H1 (cell line): Measurements from ENCODE around the gene SLC2A14. TPM values are rescaled to one million over a fixed set of nuclear protein-coding genes. Genes with fewer than 3 reads are reported as not detected.
A peak's percentile ranks its signal among the peaks of the same experiment; 100 is the strongest.

Experiments used
- CTCF ChIA-PET: fragments of 300-600 bp; sonication (Branson Sonifier 250); formaldehyde crosslinking; loops from one replicate; lab custom pipeline; 2021; ENCODE audit not compliant: partially characterized antibody; lab: Charles Lee
- POLR2A ChIA-PET: fragments of 300-600 bp; sonication (Branson Sonifier 250); formaldehyde crosslinking; loops from one replicate; lab custom pipeline; 2021; ENCODE audit warnings: inconsistent platforms; ENCODE audit not compliant: partially characterized antibody; lab: Charles Lee
- DNase-seq, 2 experiments: peaks; one replicate each; pipeline versions ENCODE4 v3.0.0 to v3.0.0-alpha.2; 2010 to 2022; ENCODE audit warnings: low spot score in 2 of 2, low read depth in 1 of 2, mixed read lengths in 1 of 2
- FAIRE-seq: peaks from 2 replicates; lab custom pipeline; 2011; peaks lifted over from hg19 to GRCh38; lab: Jason Lieb, UNC
- H2AFZ ChIP-seq: 2 replicates; pipeline ENCODE4 v1.8.1; 2012; ENCODE audit warnings: low read length, inconsistent platforms
- H2AK5ac ChIP-seq: 2 replicates; pipeline ENCODE4 v1.6.1; 2013; ENCODE audit warnings: low read depth, low read length
- H2BK120ac ChIP-seq: replicated peaks from 2 replicates; pipeline ENCODE3; 2013; ENCODE audit warnings: low read depth, low read length, inconsistent platforms
- H2BK12ac ChIP-seq: 2 replicates; pipeline ENCODE4 v1.6.1; 2013; ENCODE audit warnings: low read depth, low read length
- H2BK15ac ChIP-seq: 2 replicates; pipeline ENCODE4 v1.6.1; 2013; ENCODE audit warnings: low read length
- H2BK20ac ChIP-seq: 2 replicates; pipeline ENCODE4 v1.6.1; 2013; ENCODE audit warnings: low read length
- H2BK5ac ChIP-seq: 2 replicates; pipeline ENCODE4 v1.6.1; 2013; ENCODE audit warnings: low read depth, low read length
- H3K14ac ChIP-seq: 2 replicates; pipeline ENCODE4 v1.6.1; 2013; ENCODE audit warnings: inconsistent platforms; ENCODE audit not compliant: insufficient read length
- H3K18ac ChIP-seq: 2 replicates; pipeline ENCODE4 v1.6.1; 2013; ENCODE audit warnings: low read length; ENCODE audit errors: extremely low read depth
- H3K23ac ChIP-seq: 2 replicates; pipeline ENCODE4 v1.6.1; 2013; ENCODE audit warnings: inconsistent platforms; ENCODE audit not compliant: insufficient read length
- H3K23me2 ChIP-seq: 2 replicates; pipeline ENCODE4 v1.6.1; 2013; ENCODE audit warnings: low read depth, low read length
- H3K27ac ChIP-seq: 2 replicates; pipeline ENCODE4 v1.6.1; 2011; ENCODE audit warnings: low read depth, low read length, inconsistent platforms
- H3K27me3 ChIP-seq, 4 experiments: replicated peaks in 1 of 4; 1 replicate in 1 of 4; 2 replicates in 3 of 4; pipeline versions ENCODE4 v1.6.1 to v1.8.1; 2011 to 2013; ENCODE audit warnings: low read length in 3 of 4, mild to moderate bottlenecking in 3 of 4, inconsistent platforms in 2 of 4, mixed read lengths in 2 of 4, moderate library complexity in 1 of 4; ENCODE audit not compliant: control insufficient read depth in 3 of 4, insufficient read depth in 3 of 4; ENCODE audit errors: extremely low read depth in 1 of 4
- H3K36me3 ChIP-seq, 4 experiments: 2 replicates each; pipeline versions ENCODE4 v1.6.1 to v1.8.1; 2011 to 2013; ENCODE audit warnings: mild to moderate bottlenecking in 4 of 4, low read length in 3 of 4, moderate library complexity in 2 of 4, control low read depth in 1 of 4, inconsistent platforms in 1 of 4; ENCODE audit not compliant: insufficient read depth in 4 of 4, control insufficient read depth in 2 of 4
- H3K4ac ChIP-seq: replicated peaks from 2 replicates; pipeline ENCODE3; 2013; ENCODE audit warnings: low read length, low read depth, mixed read lengths, inconsistent platforms; ENCODE audit not compliant: insufficient read length
- H3K4me1 ChIP-seq, 4 experiments: replicated peaks in 1 of 4; 1 replicate in 1 of 4; 2 replicates in 3 of 4; pipeline versions ENCODE4 v1.6.1 to v1.8.1; 2011 to 2013; ENCODE audit warnings: low read length in 3 of 4, inconsistent platforms in 2 of 4, mixed read lengths in 1 of 4; ENCODE audit not compliant: insufficient read depth in 4 of 4, control insufficient read depth in 3 of 4
- H3K4me2 ChIP-seq, 2 experiments: 2 replicates each; pipeline versions ENCODE4 v1.6.1 to v1.8.1; 2011 to 2013; ENCODE audit warnings: low read depth in 2 of 2, low read length in 2 of 2, control low read depth in 1 of 2, inconsistent platforms in 1 of 2, mild to moderate bottlenecking in 1 of 2; ENCODE audit not compliant: insufficient read depth in 1 of 2
- H3K4me3 ChIP-seq, 4 experiments: fragments of 200-600, 300-600 bp in 1 of 4; sonication (generic), shearing (Covaris generic), sonication (Bioruptor Twin) in 1 of 4; 2 replicates each; pipeline versions ENCODE4 v1.5.1 to v1.8.1; 2011 to 2016; ENCODE audit warnings: low read length in 4 of 4, low read depth in 3 of 4, control low read depth in 2 of 4, inconsistent platforms in 2 of 4, mild to moderate bottlenecking in 2 of 4, mixed read lengths in 1 of 4, moderate library complexity in 1 of 4; ENCODE audit not compliant: insufficient read depth in 2 of 4; ENCODE audit errors: extremely low read depth in 1 of 4
- H3K56ac ChIP-seq: replicated peaks from 2 replicates; pipeline ENCODE3; 2013; ENCODE audit warnings: low read depth, mild to moderate bottlenecking, mixed read lengths, low read length, inconsistent platforms; ENCODE audit not compliant: insufficient read length
- H3K79me1 ChIP-seq: 2 replicates; pipeline ENCODE4 v1.6.1; 2013; ENCODE audit warnings: low read depth, low read length, control low read depth
- H3K79me2 ChIP-seq, 2 experiments: 2 replicates each; pipeline versions ENCODE4 v1.6.1 to v1.8.1; 2012 to 2013; ENCODE audit warnings: low read length in 2 of 2, mild to moderate bottlenecking in 2 of 2, inconsistent platforms in 1 of 2; ENCODE audit not compliant: insufficient read depth in 2 of 2, control insufficient read depth in 1 of 2
- H3K9ac ChIP-seq, 4 experiments: replicated peaks in 1 of 4; 1 replicate in 1 of 4; 2 replicates in 3 of 4; pipeline versions ENCODE4 v1.6.1 to v1.8.1; 2011 to 2013; ENCODE audit warnings: low read depth in 3 of 4, low read length in 3 of 4, control low read depth in 2 of 4, mild to moderate bottlenecking in 2 of 4, moderate library complexity in 2 of 4, inconsistent platforms in 1 of 4; ENCODE audit errors: extremely low read depth in 1 of 4
- H3K9me3 ChIP-seq, 2 experiments: 2 replicates each; pipeline versions ENCODE4 v1.6.1 to v1.8.1; 2012 to 2013; ENCODE audit warnings: mild to moderate bottlenecking in 2 of 2, moderate library complexity in 2 of 2, control low read depth in 1 of 2, inconsistent platforms in 1 of 2, low read depth in 1 of 2, low read length in 1 of 2, mixed read lengths in 1 of 2; ENCODE audit not compliant: insufficient read depth in 2 of 2
- H4K20me1 ChIP-seq, 2 experiments: replicated peaks in 1 of 2; 2 replicates each; pipeline versions ENCODE3 to v1.8.1; 2011 to 2013; ENCODE audit warnings: inconsistent platforms in 2 of 2, low read length in 2 of 2, mild to moderate bottlenecking in 1 of 2; ENCODE audit not compliant: insufficient read depth in 2 of 2, control insufficient read depth in 1 of 2
- H4K5ac ChIP-seq: 2 replicates; pipeline ENCODE4 v1.6.1; 2013; ENCODE audit warnings: low read length, low read depth, mixed read lengths, inconsistent platforms; ENCODE audit not compliant: insufficient read length
- H4K8ac ChIP-seq: 2 replicates; pipeline ENCODE4 v1.8.0; 2013; ENCODE audit warnings: mild to moderate bottlenecking, moderate library complexity, low read length, inconsistent platforms; ENCODE audit not compliant: insufficient read depth; ENCODE audit errors: extremely low read depth
- H4K91ac ChIP-seq: replicated peaks from 2 replicates; pipeline ENCODE3; 2013; ENCODE audit warnings: low read length, mixed read lengths, inconsistent platforms; ENCODE audit not compliant: insufficient read length
- BACH1 ChIP-seq: IDR thresholded peaks from 2 replicates; pipeline ENCODE4 v1.6.1; 2012; ENCODE audit warnings: low read length, improper control_type of control experiment
- CREB1 ChIP-seq: IDR thresholded peaks from 2 replicates; pipeline ENCODE4 v1.6.1; 2012; ENCODE audit warnings: inconsistent platforms
- WGBS, 2 experiments: shearing (Covaris generic) in 1 of 2; methylation state at CpG; one replicate each; pipeline versions ENCODE4 v1.1.6 to v1.1.7; 2013 to 2015; ENCODE audit warnings: low lambda C conversion rate in 2 of 2, mixed read lengths in 2 of 2, inconsistent platforms in 1 of 2, low coverage in 1 of 2, missing lambda C conversion rate in 1 of 2; ENCODE audit not compliant: insufficient replicate concordance in 2 of 2, insufficient coverage in 1 of 2, insufficient read length in 1 of 2; ENCODE audit errors: extremely low coverage in 1 of 2, missing lambda C conversion rate in 1 of 2; 5-methylcytosine and 5-hydroxymethylcytosine counted together
- polyA plus RNA-seq, 7 experiments: library from polyadenylated mRNA; depleted of rRNA in 3 of 7; stranded (reverse) in 5 of 7; unstranded in 2 of 7; fragments of >200 nt in 5 of 7; fragments of 200-250 nt in 2 of 7; gene quantifications; 1 replicate in 5 of 7; 2 replicates in 1 of 7; 4 replicates in 1 of 7; pipeline versions ENCODE4 v1.2.1 to v1.2.3, GENCODE V29; 2011 to 2013; ENCODE audit warnings: missing spikeins in 2 of 7, mixed read lengths in 2 of 7
- total RNA-seq: library from RNA; stranded (reverse); fragmentation: NEBNext Ultra II Directional; extraction: Animal tissue kit (Norgen Biotek cat#: 25700); gene quantifications from 2 replicates; pipeline ENCODE4 v1.2.1, GENCODE V29; 2021

The SLC2A14 gene
- total and polyA plus RNA-seq, 2 of the 8 experiments (the other 6 are each of a cell fraction or from before 2014, with no cell fraction given) = 11.1 to 19.3 TPM

- Histone ChIP-seq H3K36me3 (peaks cover 5 to 48% (median 19%) of the 10 kb centered on the region in 4 experiments; a peak in 7 of 8 replicates), H3K9me3 (no peaks in the 10 kb centered on the region), H3K4me1 (peaks cover 6 to 21% (median 12%) of the 10 kb centered on the region in 4 experiments), H3K4ac (no peak overlapping the region), H3K23ac (no peak overlapping the region), H4K91ac (no peak overlapping the region), H2BK12ac (no peak overlapping the region), H3K79me1 (0 out of 2 replicates have a peak, but pooled peaks cover 3% of the 10 kb centered on the region), H2AFZ (no peak overlapping the region), H2BK20ac (no peak overlapping the region), H2BK120ac (no peak overlapping the region), H3K56ac (no peak overlapping the region), H2AK5ac (no peak overlapping the region), H3K23me2 (peaks cover 6% of the 10 kb centered on the region; the same call in 1 of the 2 replicates), H3K27me3 (no peaks in the 10 kb centered on the region), H3K4me2 (peak overlapping the region in 1 of 2 experiments; percentile 72; a peak in 1 of 4 replicates), H3K9ac (no peak overlapping the region), H2BK15ac (no peak overlapping the region), H4K5ac (no peak overlapping the region), H3K79me2 (peaks cover 15 to 54% of the 10 kb centered on the region in 2 experiments), H4K20me1 (peaks cover 0 to 2% of the 10 kb centered on the region in 2 experiments), H2BK5ac (no peak overlapping the region), H3K4me3 (no peak overlapping the region), H3K14ac (no peak overlapping the region), H3K27ac (no peak overlapping the region), H4K8ac (no peak overlapping the region), H3K18ac (no peak overlapping the region)
- 89% methylated on average over 3 of the region's 3 CpGs; no CpG with 5 or more reads in 1 of the 2 experiments for WGBS, 2 experiments
- no peak for FAIRE-seq
- DNase-seq = no peak
- ChIA-PET CTCF (interaction anchor here (0.6 to 1.7 kb wide), 3 partner anchors 14 to 115 kb away, joined by 3 to 4 read pairs (median 3); no protein-coding TSS in a partner anchor), POLR2A (no interaction called here)
- TF ChIP-seq BACH1 (no peak), CREB1 (no peak)
Measured at GRCh38 chr12:7793211-7793610, 79.5 kb downstream of the SLC2A14 start.
